A549 (cell line): ENCODE results near the gene FOXC2.

Experiments
- CTCF ChIP-seq: fragments of >200 bp; sonication (Bioruptor Twin); formaldehyde crosslinking; IDR thresholded peaks from 3 replicates; pipeline ENCODE4 v1.5.1; 2016
- FOSL2 ChIP-seq, 2 experiments: fragments of 450-650 bp in 1 of 2; fragments of >200 bp in 1 of 2; sonication (Bioruptor Twin) in 1 of 2; formaldehyde crosslinking; IDR thresholded peaks; 2 replicates each; pipeline versions ENCODE4 v1.5.0 to v1.6.1; 2016 to 2020; ENCODE audit warnings: mild to moderate bottlenecking in 1 of 2, moderate library complexity in 1 of 2
- POLR2A ChIP-seq: IDR thresholded peaks from 2 replicates; pipeline ENCODE4 v1.6.1; 2012; ENCODE audit warnings: mild to moderate bottlenecking, low read length

DNA sequence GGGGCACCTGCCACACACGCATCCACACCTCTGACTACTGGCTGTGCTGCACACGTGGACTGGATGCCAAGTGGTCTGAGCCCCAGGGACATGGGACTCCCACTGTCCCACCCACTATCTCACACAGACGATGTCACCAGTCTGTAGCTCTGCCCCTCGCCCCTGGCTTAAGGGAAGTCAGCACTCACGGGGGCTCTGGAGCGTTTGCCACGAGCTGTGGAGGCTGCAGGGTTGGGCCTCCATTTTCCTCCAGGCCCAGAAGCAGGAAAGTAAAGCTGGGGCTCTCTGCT lies 34.2 kb upstream of the FOXC2 start:
- TF ChIP-seq FOSL2 (IDR thresholded peaks at IDR 0.05): no peak
- TF ChIP-seq FOSL2 (CRISPR knock-in tag; IDR thresholded peaks at IDR 0.05): no peak
- no peak for TF ChIP-seq POLR2A
- no peak for TF ChIP-seq CTCF
